Esophagus squamous epithelium (tissue), 4 donors: ENCODE measurements around the gene RHOH.
"Not testable (repeated sequence)": the region's sequence is repeated elsewhere in the genome, so short reads cannot be mapped to it uniquely, and the experiment has no call there.

Source experiments
- CTCF ChIP-seq, 6 experiments: fragments of 450-650 bp in 4 of 6; fragments of 200-600 bp in 2 of 6; sonication (generic) in 2 of 6; IDR thresholded peaks; one replicate each; pipeline ENCODE4 v1.5.1; 2016 to 2019; ENCODE audit warnings: antibody characterized with exemption in 6 of 6, mild to moderate bottlenecking in 4 of 6, moderate library complexity in 4 of 6
- POLR2A ChIP-seq, 4 donors: fragments of 450-650 bp; IDR thresholded peaks; one replicate each; pipeline ENCODE4 v1.6.1; 2017; ENCODE audit warnings: antibody characterized with exemption in 4 of 4, mild to moderate bottlenecking in 4 of 4, moderate library complexity in 3 of 4

- TF ChIP-seq CTCF, POLR2A (IDR thresholded peaks at IDR 0.05): not testable (repeated sequence)
These were observed 98.2 kb downstream of the RHOH start for GRCh38 chr4:40295030-40295429.
